M059J (cell line): ENCODE results near the gene PRPF31. TPM values are rescaled to one million over a fixed set of nuclear protein-coding genes. Genes with fewer than 3 reads are reported as not detected.

Source experiments
- DNase-seq: peaks from one replicate; pipeline ENCODE4 v3.0.0-alpha.2; 2012; ENCODE audit warnings: low read depth
- total RNA-seq: library from RNA; depleted of rRNA; stranded (reverse); fragments of >200 nt; shearing (Covaris generic); gene quantifications from 2 replicates; pipeline ENCODE4 v1.2.3, GENCODE V29; 2014

Gene PRPF31
- total RNA-seq, 1 experiment from 2014 or later: 90.2 TPM

GRCh38 chr19:54107876-54108490 is 7.6 kb upstream of the PRPF31 start:
- no peak for DNase-seq

- DNase-seq: no peak
Observed at GRCh38 chr19:54108496-54108895, 7.1 kb upstream of the PRPF31 start.

GRCh38 chr19:54109651-54110050 is 5.9 kb upstream of the PRPF31 start:
- DNase-seq: no peak

- no peak for DNase-seq
Observed at GRCh38 chr19:54114340-54115108, 1.0 kb upstream of the PRPF31 start.

GRCh38 chr19:54121259-54121658 is 5.7 kb downstream of the PRPF31 start:
- no peak for DNase-seq

- no peak for DNase-seq
Observed at GRCh38 chr19:54123682-54124081, 8.1 kb downstream of the PRPF31 start.

- no peak for DNase-seq
Observed at GRCh38 chr19:54124393-54124792, 8.8 kb downstream of the PRPF31 start.

GRCh38 chr19:54125713-54126112 is 10.2 kb downstream of the PRPF31 start:
- no peak for DNase-seq

GRCh38 chr19:54127688-54128440 is 12.3 kb downstream of the PRPF31 start:
- no peak for DNase-seq

- no peak for DNase-seq
Observed at GRCh38 chr19:54128441-54128725, 12.8 kb downstream of the PRPF31 start.

GRCh38 chr19:54128796-54129616 is 13.5 kb downstream of the PRPF31 start:
- no peak for DNase-seq

- DNase-seq: no peak
Observed at GRCh38 chr19:54129617-54129996, 14.1 kb downstream of the PRPF31 start.

GRCh38 chr19:54133312-54133956 is 17.9 kb downstream of the PRPF31 start:
- DNase-seq: peak; percentile 31

- no peak for DNase-seq
Observed at GRCh38 chr19:54133957-54134590, 18.5 kb downstream of the PRPF31 start.

- no peak for DNase-seq
Observed at GRCh38 chr19:54136086-54136863, 20.7 kb downstream of the PRPF31 start.

GRCh38 chr19:54136864-54137698 is 21.5 kb downstream of the PRPF31 start:
- DNase-seq: peak; percentile 100

- no peak for DNase-seq
Observed at GRCh38 chr19:54137699-54138488, 22.3 kb downstream of the PRPF31 start, which contains the start of gene CNOT3. Gene CNOT3, plus strand, starts transcription at chr19:54137762. Its CDS starts 5,217 bp downstream, at chr19:54142979.

GRCh38 chr19:54138489-54139256 is 23.1 kb downstream of the PRPF31 start:
- DNase-seq: no peak
